ENCODE results near the gene LRRC4C.

Gene LRRC4C

GRCh38 chr11:40280159-40281051, 1179.0 kb downstream of the LRRC4C start:
- no peak for DNase-seq

GRCh38 chr11:40276960-40277359, 1182.5 kb downstream of the LRRC4C start:
- no peak for DNase-seq

- no peak for DNase-seq
Measured at GRCh38 chr11:40274017-40274416, 1185.4 kb downstream of the LRRC4C start.

- no peak for DNase-seq
Measured at GRCh38 chr11:40273192-40273732, 1186.2 kb downstream of the LRRC4C start.

- no peak for DNase-seq
Measured at GRCh38 chr11:40271361-40271760, 1188.1 kb downstream of the LRRC4C start.

GRCh38 chr11:40269865-40270264, 1189.6 kb downstream of the LRRC4C start:
- DNase-seq = no peak

- DNase-seq = no peak
Measured at GRCh38 chr11:40268551-40268950, 1190.9 kb downstream of the LRRC4C start.

GRCh38 chr11:40255457-40255856, 1204.0 kb downstream of the LRRC4C start:
- no peak for DNase-seq

- no peak for DNase-seq
Measured at GRCh38 chr11:40253166-40253565, 1206.3 kb downstream of the LRRC4C start.

GRCh38 chr11:40252236-40252635, 1207.2 kb downstream of the LRRC4C start:
- DNase-seq = no peak

GRCh38 chr11:40246983-40247382, 1212.5 kb downstream of the LRRC4C start:
- no peak for DNase-seq

- DNase-seq = no peak
Measured at GRCh38 chr11:40241524-40242051, 1217.9 kb downstream of the LRRC4C start.

- no peak for DNase-seq
Measured at GRCh38 chr11:40240284-40240683, 1219.2 kb downstream of the LRRC4C start.

- DNase-seq = no peak
Measured at GRCh38 chr11:40236526-40236925, 1222.9 kb downstream of the LRRC4C start.

- no peak for DNase-seq
Measured at GRCh38 chr11:40235841-40236240, 1223.6 kb downstream of the LRRC4C start.

GRCh38 chr11:40230821-40231220, 1228.6 kb downstream of the LRRC4C start:
- DNase-seq = no peak

GRCh38 chr11:40228662-40229061, 1230.8 kb downstream of the LRRC4C start:
- no peak for DNase-seq

GRCh38 chr11:40227730-40228129, 1231.7 kb downstream of the LRRC4C start:
- no peak for DNase-seq

- no peak for DNase-seq
Measured at GRCh38 chr11:40226654-40227053, 1232.8 kb downstream of the LRRC4C start.

- DNase-seq = no peak
Measured at GRCh38 chr11:40223596-40224330, 1235.7 kb downstream of the LRRC4C start.

GRCh38 chr11:40219401-40219800, 1240.1 kb downstream of the LRRC4C start:
- no peak for DNase-seq

GRCh38 chr11:40215556-40215955, 1243.9 kb downstream of the LRRC4C start:
- DNase-seq = no peak

GRCh38 chr11:40207416-40207815, 1252.0 kb downstream of the LRRC4C start:
- DNase-seq = no peak

GRCh38 chr11:40204228-40204627, 1255.2 kb downstream of the LRRC4C start:
- DNase-seq = no peak
